Stimulated activated naive CD8-positive, alpha-beta T cell treated with anti-CD3 and anti-CD28 coated beads, Interleukin-15, Interleukin-2, amounts not matched to agents 100 ng/mL and 50 ng/mL, for 24 hours (primary cell): ENCODE data around the gene MCM3AP.
"Not testable (repeated sequence)": the region's sequence is repeated elsewhere in the genome, so short reads cannot be mapped to it uniquely, and the experiment has no call there.

Source experiments
- H3K27ac Mint-ChIP-seq: one replicate; pipeline ENCODE4 v1.8.0; 2021; ENCODE audit warnings: mild to moderate bottlenecking, mixed read lengths
- H3K27me3 Mint-ChIP-seq: one replicate; pipeline ENCODE4 v1.8.0; 2021; ENCODE audit warnings: mixed read lengths
- H3K36me3 Mint-ChIP-seq: one replicate; pipeline ENCODE4 v1.8.0; 2021; ENCODE audit warnings: low read depth, mixed read lengths
- H3K4me1 Mint-ChIP-seq: one replicate; pipeline ENCODE4 v1.8.0; 2021; ENCODE audit warnings: low read depth, mixed read lengths
- H3K4me3 Mint-ChIP-seq: one replicate; pipeline ENCODE4 v1.8.0; 2021; ENCODE audit warnings: mild to moderate bottlenecking, mixed read lengths
- H3K9me3 Mint-ChIP-seq: one replicate; pipeline ENCODE4 v1.8.0; 2021; ENCODE audit warnings: mixed read lengths

Gene MCM3AP

GRCh38 chr21:46202592-46203202, 82.7 kb downstream of the MCM3AP start:
- no peak overlapping the region for H3K4me3 Mint-ChIP-seq
- no peak overlapping the region for H3K27ac Mint-ChIP-seq
- H3K9me3 Mint-ChIP-seq = no peaks in the 10 kb centered on the region
- no peaks in the 10 kb centered on the region for H3K4me1 Mint-ChIP-seq
- no peaks in the 10 kb centered on the region for H3K27me3 Mint-ChIP-seq
- H3K36me3 Mint-ChIP-seq = peaks cover 23% of the 10 kb centered on the region

- not testable (repeated sequence) for H3K4me1 Mint-ChIP-seq, H3K4me3 Mint-ChIP-seq, H3K27ac Mint-ChIP-seq, H3K9me3 Mint-ChIP-seq, H3K27me3 Mint-ChIP-seq
- peaks cover 26% of the 10 kb centered on the region for H3K36me3 Mint-ChIP-seq
Measured at GRCh38 chr21:46200877-46201803, 84.3 kb downstream of the MCM3AP start.

- H3K27ac Mint-ChIP-seq = no peak overlapping the region
- H3K9me3 Mint-ChIP-seq = no peaks in the 10 kb centered on the region
- H3K4me3 Mint-ChIP-seq = no peak overlapping the region
- peaks cover 20% of the 10 kb centered on the region for H3K36me3 Mint-ChIP-seq
- H3K27me3 Mint-ChIP-seq = no peaks in the 10 kb centered on the region
- H3K4me1 Mint-ChIP-seq = no peaks in the 10 kb centered on the region
Measured at GRCh38 chr21:46199436-46200373, 85.7 kb downstream of the MCM3AP start.

GRCh38 chr21:46196733-46197132, 88.7 kb downstream of the MCM3AP start:
- peaks cover 23% of the 10 kb centered on the region for H3K36me3 Mint-ChIP-seq
- H3K9me3 Mint-ChIP-seq = no peaks in the 10 kb centered on the region
- H3K4me3 Mint-ChIP-seq = no peak overlapping the region
- no peaks in the 10 kb centered on the region for H3K27me3 Mint-ChIP-seq
- no peaks in the 10 kb centered on the region for H3K4me1 Mint-ChIP-seq
- no peak overlapping the region for H3K27ac Mint-ChIP-seq

GRCh38 chr21:46195595-46196195, 89.7 kb downstream of the MCM3AP start:
- H3K9me3 Mint-ChIP-seq = no peaks in the 10 kb centered on the region
- H3K27ac Mint-ChIP-seq = no peak overlapping the region
- no peaks in the 10 kb centered on the region for H3K27me3 Mint-ChIP-seq
- H3K4me1 Mint-ChIP-seq = no peaks in the 10 kb centered on the region
- H3K4me3 Mint-ChIP-seq = no peak overlapping the region
- peaks cover 23% of the 10 kb centered on the region for H3K36me3 Mint-ChIP-seq

- H3K36me3 Mint-ChIP-seq = peaks cover 19% of the 10 kb centered on the region
- no peaks in the 10 kb centered on the region for H3K4me1 Mint-ChIP-seq
- no peak overlapping the region for H3K4me3 Mint-ChIP-seq
- no peaks in the 10 kb centered on the region for H3K9me3 Mint-ChIP-seq
- no peaks in the 10 kb centered on the region for H3K27me3 Mint-ChIP-seq
- H3K27ac Mint-ChIP-seq = no peak overlapping the region
Measured at GRCh38 chr21:46194374-46195334, 90.8 kb downstream of the MCM3AP start.

GRCh38 chr21:46193829-46194373, 91.5 kb downstream of the MCM3AP start:
- Mint-ChIP-seq H3K9me3 (no peaks in the 10 kb centered on the region), H3K4me3 (no peak overlapping the region), H3K27ac (no peak overlapping the region), H3K36me3 (peaks cover 11% of the 10 kb centered on the region), H3K4me1 (no peaks in the 10 kb centered on the region), H3K27me3 (no peaks in the 10 kb centered on the region)

GRCh38 chr21:46191686-46192575, 93.5 kb downstream of the MCM3AP start:
- H3K27me3 Mint-ChIP-seq = no peaks in the 10 kb centered on the region
- H3K4me3 Mint-ChIP-seq = no peak overlapping the region
- peaks cover 9% of the 10 kb centered on the region for H3K36me3 Mint-ChIP-seq
- no peaks in the 10 kb centered on the region for H3K9me3 Mint-ChIP-seq
- no peak overlapping the region for H3K27ac Mint-ChIP-seq
- H3K4me1 Mint-ChIP-seq = no peaks in the 10 kb centered on the region

- Mint-ChIP-seq H3K9me3 (no peaks in the 10 kb centered on the region), H3K27ac (no peak overlapping the region), H3K4me3 (no peak overlapping the region), H3K27me3 (no peaks in the 10 kb centered on the region), H3K4me1 (no peaks in the 10 kb centered on the region), H3K36me3 (peaks cover 7% of the 10 kb centered on the region)
Measured at GRCh38 chr21:46191257-46191685, 94.1 kb downstream of the MCM3AP start.

- H3K4me3 Mint-ChIP-seq = no peak overlapping the region
- no peak overlapping the region for H3K27ac Mint-ChIP-seq
- H3K27me3 Mint-ChIP-seq = no peaks in the 10 kb centered on the region
- H3K9me3 Mint-ChIP-seq = no peaks in the 10 kb centered on the region
- no peaks in the 10 kb centered on the region for H3K4me1 Mint-ChIP-seq
- peaks cover 7% of the 10 kb centered on the region for H3K36me3 Mint-ChIP-seq
Measured at GRCh38 chr21:46190491-46191131, 94.8 kb downstream of the MCM3AP start.

- H3K36me3 Mint-ChIP-seq = peaks cover 7% of the 10 kb centered on the region
Measured at GRCh38 chr21:46189959-46190490, 95.4 kb downstream of the MCM3AP start.

More at GRCh38 chr21:46189959-46190490, 95.4 kb downstream of the MCM3AP start:
- no peaks in the 10 kb centered on the region for H3K4me1 Mint-ChIP-seq
- no peaks in the 10 kb centered on the region for H3K27me3 Mint-ChIP-seq
- no peaks in the 10 kb centered on the region for H3K9me3 Mint-ChIP-seq
- no peak overlapping the region for H3K4me3 Mint-ChIP-seq
- H3K27ac Mint-ChIP-seq = no peak overlapping the region
